Measurements from ENCODE around the gene VPS26B. TPM values are rescaled to one million over a fixed set of nuclear protein-coding genes. Genes with fewer than 3 reads are reported as not detected.
"Not testable (repeated sequence)": the region's sequence is repeated elsewhere in the genome, so short reads cannot be mapped to it uniquely, and the experiment has no call there.

Gene VPS26B
- total RNA-seq: 10 to 100 TPM; 36.6 to 36.7 TPM
- polyA plus RNA-seq: 73.5 TPM

- no peaks in the 10 kb centered on the region for H3K9me3 ChIP-seq (ENCODE audit: low read length)
- peak; percentile 94 to 97 (median 95) for DNase-seq
- Mint-ChIP-seq H3K4me3 (peak within 1 kb of the TSS; percentile 94 to 99 (median 97)), H3K9me3 (no peaks in the 10 kb centered on the region), H3K27ac (peak within 1 kb of the TSS; percentile 97 to 99 (median 98)), H3K4me1 (peaks cover 57 to 70% (median 67%) of the 10 kb centered on the region in 3 donors), H3K27me3 (peaks cover 0 to 5% of the 10 kb centered on the region in 2 donors), H3K36me3 (peaks cover 0 to 27% (median 7%) of the 10 kb centered on the region in 3 donors)
- H3K4me3 ChIP-seq (ENCODE audit: low read length): peak within 1 kb of the TSS; percentile 87
- peaks cover 40% of the 10 kb centered on the region for H3K4me1 ChIP-seq (ENCODE audit: insufficient read depth, low read length)
- H3K36me3 ChIP-seq (ENCODE audit: insufficient read depth, low read length): no peaks in the 10 kb centered on the region
- no peaks in the 10 kb centered on the region for H3K27me3 ChIP-seq (ENCODE audit: insufficient read depth, low read length, poor library complexity, severe bottlenecking)
- H3K27ac ChIP-seq (ENCODE audit: low read depth, low read length): peak within 1 kb of the TSS; percentile 87
- POLR2A ChIA-PET: interaction anchor here (0.6 to 2.9 kb wide), 10 partner anchors 8 to 276 kb away, joined by 3 to 36 read pairs (median 4); partner anchors contain the start of genes ACAD8, GLB1L3 and THYN1
- CTCF ChIA-PET: interaction anchor here (0.8 to 3.7 kb wide), 10 partner anchors 13 to 52 kb away, joined by 3 to 24 read pairs (median 6); partner anchors contain the start of genes ACAD8, GLB1L3 and THYN1
These were observed at the start of gene VPS26B, which contains the start of gene NCAPD3 for GRCh38 chr11:134223836-134224709. TSS of gene VPS26B (plus strand) at chr11:134224671. CDS start at chr11:134225123, 452 bp downstream. TSS of gene NCAPD3 (minus strand) at chr11:134223967. CDS start at chr11:134223926, 41 bp downstream.

GRCh38 chr11:134176284-134176683 lies 48.2 kb upstream of the VPS26B start:
- DNase-seq: no peak
- peaks cover 18% of the 10 kb centered on the region for H3K36me3 ChIP-seq (ENCODE audit: insufficient read depth, low read length)
- no peaks in the 10 kb centered on the region for H3K4me1 ChIP-seq (ENCODE audit: insufficient read depth, low read length)
- no peaks in the 10 kb centered on the region for H3K27me3 Mint-ChIP-seq
- peak overlapping the region in 2 of 8 donors; percentile 10 to 77 for H3K27ac Mint-ChIP-seq
- ChIA-PET CTCF (interaction anchor here (0.8 kb wide), 1 partner anchor 11 kb away, joined by 3 read pairs; no protein-coding TSS in a partner anchor), POLR2A (no interaction called here)
- H3K4me3 Mint-ChIP-seq: no peak overlapping the region
- H3K27me3 ChIP-seq (ENCODE audit: insufficient read depth, low read length, poor library complexity, severe bottlenecking): no peaks in the 10 kb centered on the region
- H3K36me3 Mint-ChIP-seq: peaks cover 0 to 84% (median 29%) of the 10 kb centered on the region in 3 donors
- no peaks in the 10 kb centered on the region for H3K9me3 Mint-ChIP-seq
- no peak overlapping the region for H3K4me3 ChIP-seq (ENCODE audit: low read length)
- no peaks in the 10 kb centered on the region for H3K9me3 ChIP-seq (ENCODE audit: low read length)
- no peaks in the 10 kb centered on the region for H3K4me1 Mint-ChIP-seq
- H3K27ac ChIP-seq (ENCODE audit: low read depth, low read length): no peak overlapping the region

GRCh38 chr11:134178032-134178674 lies 46.3 kb upstream of the VPS26B start:
- no peaks in the 10 kb centered on the region for H3K9me3 Mint-ChIP-seq
- no peaks in the 10 kb centered on the region for H3K27me3 Mint-ChIP-seq
- H3K4me1 ChIP-seq (ENCODE audit: insufficient read depth, low read length): no peaks in the 10 kb centered on the region
- no peak overlapping the region for H3K27ac Mint-ChIP-seq
- ChIA-PET CTCF (no interaction called here), POLR2A (no interaction called here)
- H3K4me3 ChIP-seq (ENCODE audit: low read length): no peak overlapping the region
- no peaks in the 10 kb centered on the region for H3K4me1 Mint-ChIP-seq
- no peaks in the 10 kb centered on the region for H3K9me3 ChIP-seq (ENCODE audit: low read length)
- peaks cover 18% of the 10 kb centered on the region for H3K36me3 ChIP-seq (ENCODE audit: insufficient read depth, low read length)
- peaks cover 0 to 83% (median 29%) of the 10 kb centered on the region in 3 donors for H3K36me3 Mint-ChIP-seq
- H3K27me3 ChIP-seq (ENCODE audit: insufficient read depth, low read length, poor library complexity, severe bottlenecking): no peaks in the 10 kb centered on the region
- DNase-seq: no peak
- H3K4me3 Mint-ChIP-seq: no peak overlapping the region
- no peak overlapping the region for H3K27ac ChIP-seq (ENCODE audit: low read depth, low read length)

- Histone ChIP-seq H3K4me3 (ENCODE audit: low read length) (no peak overlapping the region), H3K36me3 (ENCODE audit: insufficient read depth, low read length) (peaks cover 18% of the 10 kb centered on the region), H3K9me3 (ENCODE audit: low read length) (no peaks in the 10 kb centered on the region), H3K27ac (ENCODE audit: low read depth, low read length) (no peak overlapping the region), H3K4me1 (ENCODE audit: insufficient read depth, low read length) (no peaks in the 10 kb centered on the region), H3K27me3 (ENCODE audit: insufficient read depth, low read length, poor library complexity, severe bottlenecking) (no peaks in the 10 kb centered on the region)
- Mint-ChIP-seq H3K27me3 (no peaks in the 10 kb centered on the region), H3K4me3 (no peak overlapping the region), H3K27ac (peak overlapping the region in 1 of 8 donors; percentile 72), H3K36me3 (peaks cover 0 to 74% (median 25%) of the 10 kb centered on the region in 3 donors), H3K9me3 (no peaks in the 10 kb centered on the region), H3K4me1 (no peaks in the 10 kb centered on the region)
- ChIA-PET CTCF (no interaction called here), POLR2A (no interaction called here)
- no peak for DNase-seq
These were observed 42.8 kb upstream of the VPS26B start for GRCh38 chr11:134181707-134182106.

GRCh38 chr11:134188092-134188491 lies 36.4 kb upstream of the VPS26B start:
- ChIA-PET CTCF (interaction anchor here (1.0 kb wide), 1 partner anchor 19 kb away, joined by 4 read pairs; no protein-coding TSS in a partner anchor), POLR2A (interaction anchor here (0.6 kb wide), 1 partner anchor 181 kb away, joined by 3 read pairs; no protein-coding TSS in a partner anchor)
- DNase-seq; H3K9me3 ChIP-seq (ENCODE audit: low read length); H3K27me3 ChIP-seq (ENCODE audit: insufficient read depth, low read length, poor library complexity, severe bottlenecking); H3K4me3 ChIP-seq (ENCODE audit: low read length); H3K27me3 Mint-ChIP-seq; H3K4me3 Mint-ChIP-seq; H3K27ac Mint-ChIP-seq; H3K4me1 ChIP-seq (ENCODE audit: insufficient read depth, low read length); H3K27ac ChIP-seq (ENCODE audit: low read depth, low read length); H3K9me3 Mint-ChIP-seq; H3K4me1 Mint-ChIP-seq: not testable (repeated sequence)
- peaks cover 37 to 84% (median 47%) of the 10 kb centered on the region in 3 donors for H3K36me3 Mint-ChIP-seq
- H3K36me3 ChIP-seq (ENCODE audit: insufficient read depth, low read length): peaks cover 28% of the 10 kb centered on the region

GRCh38 chr11:134196756-134197155 lies 27.7 kb upstream of the VPS26B start:
- no peak overlapping the region for H3K4me3 ChIP-seq (ENCODE audit: low read length)
- DNase-seq: peak in 1 of 5 donors; percentile 4
- H3K9me3 ChIP-seq (ENCODE audit: low read length): no peaks in the 10 kb centered on the region
- Mint-ChIP-seq H3K9me3 (no peaks in the 10 kb centered on the region), H3K36me3 (peaks cover 8 to 81% (median 25%) of the 10 kb centered on the region in 3 donors), H3K4me1 (peaks cover 5 to 13% (median 7%) of the 10 kb centered on the region in 3 donors), H3K27me3 (no peaks in the 10 kb centered on the region), H3K4me3 (peak overlapping the region in 5 of 7 donors; percentile 23 to 51 (median 39)), H3K27ac (peak overlapping the region in 6 of 8 donors; percentile 13 to 90 (median 62))
- POLR2A ChIA-PET: no interaction called here
- peaks cover 24% of the 10 kb centered on the region for H3K36me3 ChIP-seq (ENCODE audit: insufficient read depth, low read length)
- CTCF ChIA-PET: interaction anchor here (0.7 kb wide), 1 partner anchor 39 kb away, joined by 3 read pairs; no protein-coding TSS in a partner anchor
- no peaks in the 10 kb centered on the region for H3K27me3 ChIP-seq (ENCODE audit: insufficient read depth, low read length, poor library complexity, severe bottlenecking)
- no peak overlapping the region for H3K27ac ChIP-seq (ENCODE audit: low read depth, low read length)
- no peaks in the 10 kb centered on the region for H3K4me1 ChIP-seq (ENCODE audit: insufficient read depth, low read length)

DNA sequence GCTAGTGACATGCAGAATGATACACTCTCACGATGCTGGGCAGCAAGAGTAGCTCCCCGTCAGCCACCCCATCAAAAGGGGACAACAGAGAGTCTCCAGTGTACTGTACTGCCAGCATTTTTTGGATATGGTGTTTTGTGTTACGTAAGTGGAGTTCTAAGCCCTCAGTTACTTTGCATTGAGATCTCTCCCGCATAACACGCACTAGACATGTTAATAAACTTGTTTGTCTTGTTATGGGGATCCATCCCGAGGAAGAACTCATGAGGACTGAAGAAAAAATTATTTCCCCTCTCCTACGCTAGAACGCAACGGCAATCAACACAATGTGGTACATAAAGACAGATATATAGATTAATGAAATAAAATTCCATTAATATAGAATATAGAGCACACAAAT lies 24.9 kb upstream of the VPS26B start:
- DNase-seq: no peak
- Histone ChIP-seq H3K4me3 (ENCODE audit: low read length) (no peak overlapping the region), H3K9me3 (ENCODE audit: low read length) (no peaks in the 10 kb centered on the region), H3K36me3 (ENCODE audit: insufficient read depth, low read length) (peaks cover 22% of the 10 kb centered on the region), H3K27ac (ENCODE audit: low read depth, low read length) (no peak overlapping the region), H3K4me1 (ENCODE audit: insufficient read depth, low read length) (no peaks in the 10 kb centered on the region), H3K27me3 (ENCODE audit: insufficient read depth, low read length, poor library complexity, severe bottlenecking) (no peaks in the 10 kb centered on the region)
- Mint-ChIP-seq H3K4me3 (no peak overlapping the region), H3K27me3 (no peaks in the 10 kb centered on the region), H3K9me3 (no peaks in the 10 kb centered on the region), H3K4me1 (peaks cover 5 to 13% (median 7%) of the 10 kb centered on the region in 3 donors), H3K27ac (peak overlapping the region in 2 of 8 donors; percentile 19 to 51), H3K36me3 (peaks cover 12 to 83% (median 27%) of the 10 kb centered on the region in 3 donors)
- ChIA-PET CTCF (interaction anchor here (1.1 kb wide), 1 partner anchor 27 kb away, joined by 3 read pairs; no protein-coding TSS in a partner anchor), POLR2A (no interaction called here)

Data from CD8-positive, alpha-beta memory T cell (primary cell).